ENCODE measurements around the gene CUL2. TPM values are rescaled to one million over a fixed set of nuclear protein-coding genes. Genes with fewer than 3 reads are reported as not detected.

CUL2 gene
- total RNA-seq: 10 to 100 TPM; 18.5 to 40.4 (median 24.7) TPM
- long read RNA-seq, donor 1, full-length matches to known transcripts: 48 of 57 reads
- long read RNA-seq, donor 1, partial matches to known transcripts: 6 of 57 reads
- long read RNA-seq, donor 1, other reads (novel, unspliced or antisense): 3 of 57 reads
- long read RNA-seq, donor 2, full-length matches to known transcripts: 3 of 7 reads
- long read RNA-seq, donor 2, partial matches to known transcripts: 2 of 7 reads
- long read RNA-seq, donor 2, other reads (novel, unspliced or antisense): 2 of 7 reads

GRCh38 chr10:35090162-35090954 lies at the start of gene CUL2:
CUL2 (minus strand) TSS chr10:35090341; CDS start chr10:35071317, 19,024 bp downstream.
- H3K36me3 ChIP-seq (ENCODE audit: low read depth): no peaks in the 10 kb centered on the region
- peaks cover 31% of the 10 kb centered on the region for H3K4me1 ChIP-seq (ENCODE audit: low read depth)
- DNase-seq (peak; percentile 93 to 95 (median 93)), ATAC-seq (peak; percentile 98)
- no peak for TF ChIP-seq CTCF (IDR thresholded peaks at IDR 0.05)
- no peaks in the 10 kb centered on the region for H3K9me3 ChIP-seq
- H3K4me3 ChIP-seq: peak within 1 kb of the TSS; percentile 83
- intact Hi-C loops (cut with DNase I, micrococcal nuclease): no loop called here

GRCh38 chr10:35136263-35136815 lies 46.2 kb upstream of the CUL2 start:
- H3K4me3 ChIP-seq: no peak overlapping the region
- peaks cover 3% of the 10 kb centered on the region for H3K4me1 ChIP-seq (ENCODE audit: low read depth)
- no peaks in the 10 kb centered on the region for H3K9me3 ChIP-seq
- TF ChIP-seq CTCF (IDR thresholded peaks at IDR 0.05): no peak
- H3K36me3 ChIP-seq (ENCODE audit: low read depth): no peaks in the 10 kb centered on the region
- peak; percentile 53 for ATAC-seq
- DNase-seq: no peak
- intact Hi-C loops (cut with DNase I, micrococcal nuclease): no loop called here

- Histone ChIP-seq H3K4me3 (no peak overlapping the region), H3K36me3 (ENCODE audit: low read depth) (no peaks in the 10 kb centered on the region), H3K4me1 (ENCODE audit: low read depth) (peaks cover 3% of the 10 kb centered on the region), H3K9me3 (no peaks in the 10 kb centered on the region)
- intact Hi-C loops (cut with DNase I, micrococcal nuclease): no loop called here
- TF ChIP-seq CTCF (IDR thresholded peaks at IDR 0.05): no peak
- DNase-seq: peak in 1 of 3 donors; percentile 33
- peak; percentile 43 for ATAC-seq
These were observed 45.7 kb upstream of the CUL2 start for GRCh38 chr10:35135861-35136260.

- Histone ChIP-seq H3K9me3 (no peaks in the 10 kb centered on the region), H3K4me3 (no peak overlapping the region), H3K4me1 (ENCODE audit: low read depth) (peaks cover 3% of the 10 kb centered on the region), H3K36me3 (ENCODE audit: low read depth) (no peaks in the 10 kb centered on the region)
- ATAC-seq (no peak), DNase-seq (no peak)
- intact Hi-C loops (cut with DNase I, micrococcal nuclease): no loop called here
- no peak for TF ChIP-seq CTCF (IDR thresholded peaks at IDR 0.05)
These were observed 43.4 kb upstream of the CUL2 start for GRCh38 chr10:35133586-35133985.

DNA sequence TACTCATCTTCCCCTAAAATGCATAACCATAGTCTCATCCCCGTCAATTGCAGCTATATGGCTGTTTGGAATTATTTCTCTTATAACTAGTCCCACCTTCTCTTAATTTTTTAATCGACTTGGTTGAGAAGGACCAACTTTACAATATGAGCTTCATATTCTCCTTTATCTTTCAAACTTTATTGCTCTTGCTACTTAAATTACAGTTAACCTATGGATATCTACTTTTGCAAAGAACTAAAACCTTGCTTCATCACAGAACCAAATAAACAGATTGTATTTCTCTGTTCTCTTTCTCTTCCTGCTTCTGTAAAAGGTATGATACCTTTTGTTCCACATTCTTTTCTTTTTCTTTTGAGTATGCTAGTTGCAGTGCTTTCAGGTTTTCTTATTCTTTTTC lies 42.6 kb upstream of the CUL2 start:
- intact Hi-C loops (cut with DNase I, micrococcal nuclease): no loop called here
- ATAC-seq (no peak), DNase-seq (no peak)
- no peak for TF ChIP-seq CTCF (IDR thresholded peaks at IDR 0.05)
- H3K4me1 ChIP-seq (ENCODE audit: low read depth): peaks cover 3% of the 10 kb centered on the region
- H3K9me3 ChIP-seq: no peaks in the 10 kb centered on the region
- H3K4me3 ChIP-seq: no peak overlapping the region
- H3K36me3 ChIP-seq (ENCODE audit: low read depth): no peaks in the 10 kb centered on the region
